Measurements from ENCODE around the gene HDDC3. TPM values are rescaled to one million over a fixed set of nuclear protein-coding genes. Genes with fewer than 3 reads are reported as not detected.
"Not testable (repeated sequence)": the region's sequence is repeated elsewhere in the genome, so short reads cannot be mapped to it uniquely, and the experiment has no call there.

Gene HDDC3
- total RNA-seq, 1 donor from 2014 or later, result 17.1 TPM

DNA sequence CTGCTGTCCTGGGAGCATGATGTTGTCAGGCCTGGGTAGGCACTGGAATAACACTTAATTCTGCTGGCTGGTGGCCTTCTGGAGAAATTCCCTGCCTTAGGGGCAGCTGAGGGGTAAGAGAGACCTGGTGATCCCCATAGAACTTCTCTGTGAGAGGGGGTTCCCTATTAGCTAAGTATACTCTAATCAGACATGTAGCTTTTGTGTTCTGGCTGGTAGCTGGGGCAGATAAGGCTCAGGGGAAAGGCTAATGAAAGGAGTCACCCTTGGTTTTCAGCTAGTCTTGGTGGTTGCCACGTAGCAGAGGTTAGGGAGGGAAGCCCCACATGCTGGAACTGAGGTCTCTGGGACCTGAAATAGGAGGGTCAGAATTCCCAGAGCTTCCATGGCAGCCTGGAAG is 952 bp upstream of the HDDC3 start:
- no peak for DNase-seq (ENCODE audit: low spot score)

DNA sequence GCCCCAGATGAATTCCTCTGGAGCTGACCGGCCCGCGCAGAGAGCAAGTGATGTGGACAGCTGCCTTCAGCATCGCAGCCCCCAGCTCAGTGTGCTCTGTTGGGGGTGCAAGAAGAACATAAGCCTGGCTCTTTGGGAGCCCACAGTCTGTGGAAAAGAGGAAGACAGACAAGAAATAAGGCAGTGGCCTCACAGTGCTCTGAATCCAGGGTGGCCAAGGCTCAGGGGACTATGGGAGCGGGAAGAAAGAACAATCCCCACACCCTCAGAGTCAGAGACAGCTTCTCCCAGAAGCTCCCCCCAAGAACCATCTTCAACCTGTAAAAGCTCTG is 277 bp upstream of the HDDC3 start:
- DNase-seq (ENCODE audit: low spot score), result no peak

DNA sequence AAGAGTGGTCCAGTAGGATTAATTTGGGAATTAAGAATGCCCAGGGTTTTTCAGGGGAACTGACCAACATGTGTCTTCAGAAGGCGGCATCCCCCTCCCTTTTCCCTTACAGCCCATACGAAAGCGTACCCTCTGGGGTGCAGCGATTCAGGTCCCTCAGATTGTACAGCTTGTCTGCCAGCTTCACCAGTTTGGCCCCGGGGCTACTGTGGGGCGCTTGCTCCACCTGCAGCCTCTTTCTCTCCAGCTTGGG is 848 bp downstream of the HDDC3 start:
- DNase-seq (ENCODE audit: low spot score), result no peak

DNA sequence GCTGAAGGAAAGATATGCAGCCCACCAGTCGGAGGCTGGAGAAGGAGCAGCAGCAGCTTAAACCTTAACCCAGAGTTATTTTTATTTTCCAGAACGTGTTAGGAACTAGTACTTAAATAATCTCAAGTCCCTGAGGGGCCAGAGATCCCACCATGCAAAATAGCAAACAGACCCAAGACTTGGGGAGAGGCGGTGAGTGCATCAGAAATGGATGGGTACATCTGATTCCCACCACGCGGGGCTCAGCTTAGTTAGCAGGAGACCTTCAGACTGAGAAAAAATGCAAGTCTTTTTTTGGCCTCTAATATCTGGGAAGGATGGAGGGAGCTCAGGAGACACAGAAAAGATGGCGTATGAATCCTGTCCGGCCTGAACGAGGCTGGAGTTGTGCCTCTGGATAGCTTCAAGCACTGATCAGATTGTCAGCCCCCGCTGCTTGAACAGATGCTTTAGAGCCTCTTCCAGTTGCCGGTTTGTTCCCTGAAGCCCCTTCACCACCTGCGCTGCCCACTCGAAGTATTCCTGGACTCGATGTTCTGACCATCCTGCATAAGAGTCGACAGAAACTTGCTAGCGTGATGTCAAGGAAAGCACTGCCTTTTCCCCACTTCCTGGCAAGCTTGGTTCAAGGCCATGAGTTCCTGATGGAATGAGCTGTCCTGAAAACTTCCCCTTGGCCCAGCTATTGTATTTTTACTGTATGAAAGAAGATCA is 1.3 kb downstream of the HDDC3 start:
- no peak for DNase-seq (ENCODE audit: low spot score)

DNA sequence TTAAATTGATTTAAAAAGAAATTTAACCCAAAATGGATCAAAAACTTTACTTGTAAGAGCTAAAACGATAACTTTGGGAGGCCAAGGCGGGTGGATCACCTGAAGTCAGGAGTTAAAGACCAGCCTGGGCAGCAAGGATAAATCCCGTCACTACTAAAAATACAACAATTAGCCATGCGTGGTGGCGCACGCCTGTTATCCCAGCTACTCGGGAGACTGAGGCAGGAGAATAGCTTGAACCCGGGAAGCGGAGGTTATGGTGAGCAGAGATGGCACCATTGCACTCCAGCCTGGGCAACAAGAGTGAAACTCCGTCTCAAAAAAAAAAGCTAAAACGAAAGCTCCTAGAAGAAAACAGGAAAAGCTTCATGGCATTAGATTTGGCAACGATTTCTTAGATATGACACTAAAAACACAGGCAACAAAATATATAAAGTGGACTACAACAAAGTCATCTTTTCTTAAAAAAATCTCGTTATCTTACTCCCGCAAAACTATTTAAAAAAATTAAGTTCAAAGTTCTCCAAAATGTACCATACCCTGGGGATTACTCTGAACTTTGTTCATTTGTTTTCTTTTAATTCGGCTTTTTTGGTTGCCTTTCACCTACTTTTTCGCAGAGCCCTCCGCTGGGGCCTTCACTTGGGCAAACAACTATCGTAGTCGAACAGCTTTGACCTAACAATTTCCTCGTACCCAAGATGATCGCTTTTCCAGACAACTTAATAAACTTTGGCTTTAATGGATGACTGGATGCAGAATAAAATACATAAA is 2.9 kb downstream of the HDDC3 start:
- no peak for DNase-seq (ENCODE audit: low spot score)

DNA sequence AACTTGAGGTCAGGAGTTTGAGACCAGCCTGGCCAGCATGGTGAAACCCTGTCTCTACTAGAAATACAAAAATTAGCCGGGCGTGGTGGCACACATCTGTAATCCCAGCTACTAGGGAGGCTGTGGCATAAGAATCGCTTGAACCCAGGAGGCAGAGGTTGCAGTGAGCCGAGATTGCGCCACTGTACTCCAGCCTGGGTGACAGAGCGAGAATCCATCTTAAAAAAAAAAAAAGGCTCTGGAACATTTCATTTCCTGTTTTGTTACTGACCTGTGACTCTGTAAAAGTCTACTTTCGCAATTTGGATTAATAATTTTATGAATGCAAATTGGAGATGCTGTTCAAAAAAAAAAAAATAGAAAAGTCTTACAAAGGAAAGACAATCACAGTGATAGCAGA is 4.2 kb downstream of the HDDC3 start:
- not testable (repeated sequence) for DNase-seq (ENCODE audit: low spot score)

DNA sequence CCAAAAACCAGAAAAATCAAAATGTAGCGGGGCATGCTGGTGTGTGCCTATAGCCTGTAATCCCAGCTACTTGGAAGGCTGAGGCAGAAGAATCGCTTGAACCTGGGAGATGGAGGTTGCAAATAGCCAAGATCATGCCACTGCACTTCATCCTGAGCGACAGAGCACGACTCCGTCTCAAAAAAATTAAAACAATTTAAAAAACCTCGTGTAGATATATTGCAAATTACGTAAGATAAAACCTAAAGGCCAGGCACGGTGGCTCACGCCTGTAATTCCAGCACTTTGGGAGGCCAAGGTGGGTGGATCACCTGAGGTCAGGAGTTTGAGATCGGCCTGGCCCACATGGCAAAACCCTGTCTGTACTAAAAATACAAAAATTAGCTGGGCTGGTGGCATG is 5.6 kb downstream of the HDDC3 start:
- DNase-seq (ENCODE audit: low spot score), result not testable (repeated sequence)

DNA sequence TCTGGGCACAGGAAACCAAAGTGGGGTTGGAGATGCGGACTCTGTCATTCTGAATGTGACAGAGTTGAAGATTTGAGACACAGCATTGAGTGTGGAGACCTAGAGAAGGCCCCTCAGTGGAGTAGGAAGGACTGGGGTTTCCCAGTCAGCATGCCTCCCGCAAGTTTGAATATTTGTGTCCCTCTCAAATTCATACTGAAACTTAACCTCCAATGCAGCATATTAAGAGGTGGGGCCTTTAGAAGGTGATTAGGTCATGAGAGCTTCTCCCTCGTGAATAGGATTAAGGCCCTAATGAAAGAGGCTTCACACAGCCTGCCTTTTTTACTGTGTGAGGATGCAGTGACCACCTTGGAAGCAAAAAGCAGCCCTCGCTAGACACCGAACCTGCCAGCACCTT is 8.0 kb downstream of the HDDC3 start:
- DNase-seq (ENCODE audit: low spot score), result no peak

DNA sequence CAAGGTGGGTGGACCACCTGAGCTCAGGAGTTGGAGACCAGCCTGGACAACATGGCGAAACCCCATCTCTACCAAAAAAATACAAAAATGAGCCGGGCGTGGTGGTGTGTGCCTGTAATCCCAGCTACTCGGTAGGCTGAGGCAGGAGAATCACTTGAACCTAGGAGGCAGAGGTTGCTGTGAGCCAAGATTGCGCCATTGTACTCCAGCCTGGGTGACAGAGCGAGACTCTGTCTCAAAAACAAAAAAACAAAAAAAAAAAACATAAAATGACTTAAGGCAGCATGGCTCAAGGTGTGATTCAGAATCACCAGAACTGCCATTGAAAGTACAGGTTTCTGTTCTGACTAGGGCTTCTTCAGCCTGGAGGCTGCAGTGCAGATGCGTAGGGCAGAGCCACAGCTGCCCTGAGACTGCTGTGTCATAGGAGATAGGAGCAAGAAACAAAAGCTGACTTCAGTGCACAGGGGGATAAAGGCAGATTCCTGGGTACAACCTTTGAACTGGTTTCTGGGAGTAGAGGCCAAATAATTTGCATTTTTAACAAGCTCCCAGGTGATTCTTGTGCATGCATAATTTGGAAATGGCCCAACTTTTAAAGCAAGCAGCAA is 9.5 kb downstream of the HDDC3 start:
- not testable (repeated sequence) for DNase-seq (ENCODE audit: low spot score)

DNA sequence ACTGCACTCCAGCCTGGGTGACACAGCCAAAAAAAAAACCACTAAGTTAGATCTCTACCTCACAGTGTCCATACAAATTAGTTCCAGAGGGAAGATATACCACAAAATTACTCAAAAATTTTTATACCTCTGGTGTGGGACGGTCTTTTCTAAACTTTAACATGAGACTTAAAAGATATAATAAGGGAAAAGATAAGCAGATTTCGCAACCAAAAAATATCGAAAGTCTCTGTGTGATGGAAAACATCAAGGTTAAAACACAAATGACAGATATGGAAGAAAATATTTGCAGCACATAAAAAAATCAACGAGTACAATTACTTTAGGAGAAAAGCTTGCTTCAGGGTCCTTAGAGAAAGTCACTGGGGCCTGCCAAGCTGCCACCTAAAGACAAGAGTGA is 10.5 kb downstream of the HDDC3 start:
- DNase-seq (ENCODE audit: low spot score), result no peak

DNA sequence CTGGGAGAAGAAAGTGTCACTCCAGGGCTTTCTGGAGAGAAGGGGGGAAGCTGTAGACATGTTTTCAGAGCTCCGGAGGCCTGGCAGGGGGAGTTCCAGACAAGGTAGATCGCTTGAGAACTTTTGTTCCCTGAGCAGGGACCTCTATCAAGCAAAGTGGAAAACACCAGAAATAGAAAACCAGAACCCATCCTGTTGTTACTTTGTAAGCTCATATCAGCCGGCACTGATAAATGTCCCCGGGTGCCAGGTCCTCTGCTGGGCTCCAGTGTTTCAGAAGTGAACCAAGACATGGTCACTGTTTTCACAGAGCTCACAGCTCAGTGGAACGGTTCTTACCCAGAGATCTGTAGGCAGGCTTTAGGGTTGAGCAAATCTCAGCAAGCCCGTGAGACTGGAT is 13.5 kb downstream of the HDDC3 start:
- no peak for DNase-seq (ENCODE audit: low spot score)

DNA sequence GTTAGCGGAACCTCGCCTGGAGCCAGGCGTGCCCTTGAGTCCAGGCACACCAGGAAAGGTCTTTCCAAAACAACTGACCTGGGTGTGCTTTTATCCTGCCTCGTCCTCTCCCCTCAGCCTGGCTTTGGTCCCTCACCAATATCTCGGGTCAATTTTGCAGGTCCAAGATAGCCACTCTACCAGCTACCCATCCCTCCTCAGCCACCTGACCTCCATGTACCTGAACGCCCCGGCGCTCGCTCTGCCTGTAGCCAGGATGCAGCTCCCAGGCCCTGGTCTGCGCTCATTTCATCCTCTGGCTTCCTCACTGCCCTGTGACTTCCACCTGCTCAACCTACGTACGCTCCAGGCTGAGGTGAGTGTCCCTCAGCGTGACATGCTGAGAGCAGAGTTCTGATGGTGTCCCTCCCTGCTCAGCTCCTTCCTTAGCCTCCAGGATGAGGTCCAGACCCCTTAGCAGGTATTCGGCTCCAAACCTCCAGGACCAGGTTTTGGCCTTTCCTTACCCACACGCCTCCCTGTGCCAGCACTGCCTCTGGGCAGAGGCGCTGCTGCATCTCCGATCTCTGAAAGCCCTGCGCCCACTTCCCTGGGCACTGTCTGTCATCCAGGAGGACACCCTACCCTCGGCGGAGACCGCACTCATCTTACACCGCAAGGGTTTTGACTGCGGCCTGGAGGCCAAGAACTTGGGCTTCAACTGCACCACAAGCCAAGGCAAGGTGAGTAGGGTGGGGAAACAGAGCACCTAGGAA is 14.1 kb downstream of the HDDC3 start:
- DNase-seq (ENCODE audit: low spot score), result no peak

DNA sequence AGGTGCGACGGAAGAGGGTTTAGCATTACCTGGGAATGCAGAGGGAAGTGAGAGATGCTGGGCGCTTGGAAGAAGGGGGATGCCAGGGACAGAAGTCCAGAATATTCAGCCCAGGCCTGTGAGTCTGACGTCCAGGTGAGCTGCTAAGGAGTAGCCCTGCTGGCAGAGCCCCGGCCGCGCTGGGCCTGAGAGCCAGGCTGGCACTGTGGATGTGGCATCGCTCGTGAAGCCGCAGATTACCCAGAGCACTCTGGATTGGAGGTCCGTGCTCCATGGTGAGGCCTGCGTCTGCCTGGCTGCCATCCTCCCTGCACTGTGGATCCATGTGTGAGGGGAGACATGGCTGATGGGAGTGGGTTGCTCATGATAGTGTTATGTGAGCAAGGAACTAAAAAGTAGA is 14.8 kb downstream of the HDDC3 start:
- DNase-seq (ENCODE audit: low spot score), result no peak

DNA sequence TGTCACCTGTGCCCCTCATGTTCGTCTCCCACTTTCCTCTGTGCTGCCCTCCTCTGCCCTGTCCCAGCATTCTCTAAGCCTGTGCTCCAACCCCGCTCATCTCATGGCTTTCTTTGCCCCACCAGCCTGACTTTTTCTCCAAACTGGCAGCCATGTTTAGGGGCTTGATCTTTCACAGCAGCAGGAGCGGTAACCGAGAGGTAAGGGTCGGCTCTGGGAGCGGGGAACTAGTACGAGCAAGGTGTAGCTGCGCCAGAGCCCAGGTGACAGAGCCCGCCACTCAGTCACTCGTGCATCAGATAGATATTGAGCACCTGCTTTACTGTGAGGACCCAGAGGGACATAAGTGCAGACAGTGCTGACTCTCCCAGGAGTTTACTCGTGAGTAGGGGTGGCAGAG is 15.9 kb downstream of the HDDC3 start:
- no peak for DNase-seq (ENCODE audit: low spot score)

DNA sequence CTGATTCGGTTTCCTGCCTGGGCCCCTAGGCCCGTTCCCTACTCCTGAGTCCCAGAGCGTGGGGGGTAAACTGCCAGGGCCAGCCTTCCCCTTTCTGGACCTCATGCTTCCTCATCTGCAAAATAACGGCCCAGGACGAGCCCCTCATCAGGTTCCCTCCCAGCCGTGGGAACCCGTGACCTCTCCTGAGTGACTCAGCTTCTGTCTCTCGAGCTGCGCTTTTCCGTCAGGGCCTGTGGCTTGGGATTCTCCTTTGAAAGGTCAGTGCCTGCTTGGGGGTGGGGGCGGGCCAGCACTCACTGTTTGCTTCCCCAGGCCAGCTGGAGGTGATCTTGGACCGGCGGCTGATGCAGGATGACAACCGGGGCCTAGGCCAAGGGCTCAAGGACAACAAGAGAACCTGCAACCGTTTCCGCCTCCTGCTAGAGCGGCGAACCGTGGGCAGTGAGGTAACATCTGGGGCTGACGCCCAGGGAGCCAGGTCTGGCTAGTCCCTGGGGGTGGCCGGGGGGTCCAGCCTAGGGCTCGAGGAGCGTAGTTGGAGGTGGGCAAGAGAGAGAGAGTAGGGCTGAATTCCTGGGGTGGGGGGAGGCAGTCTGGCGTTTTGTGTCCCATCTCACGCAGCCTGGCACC is 16.4 kb downstream of the HDDC3 start:
- DNase-seq (ENCODE audit: low spot score), result no peak

DNA sequence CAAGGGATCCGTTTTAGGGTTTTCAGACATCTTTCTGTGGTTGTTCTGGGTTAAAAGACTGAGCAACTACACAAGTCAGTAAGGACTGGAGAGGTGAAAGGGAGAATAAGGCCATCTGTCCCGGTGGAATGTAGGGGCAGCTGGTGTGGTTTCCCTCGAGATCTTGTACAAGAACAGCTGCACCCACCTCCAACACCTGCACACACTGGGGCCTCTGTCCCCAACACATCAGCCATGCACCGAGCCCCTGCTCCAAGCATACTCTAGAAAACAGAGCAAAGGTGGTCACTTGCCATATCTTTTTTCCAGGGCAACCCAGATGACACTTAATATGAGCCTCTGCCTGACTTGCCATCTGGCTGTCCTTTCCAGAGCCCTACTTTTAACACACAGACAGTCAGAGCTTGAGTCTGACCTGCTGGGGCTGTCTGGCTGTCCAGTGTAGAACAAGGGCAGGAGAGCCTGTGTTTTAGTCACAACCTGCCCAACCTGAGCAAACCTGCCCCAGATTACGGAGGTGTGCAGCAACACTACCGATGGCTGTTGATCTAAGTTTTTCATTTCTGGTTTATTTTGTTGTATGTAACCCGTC is 17.0 kb downstream of the HDDC3 start:
- DNase-seq (ENCODE audit: low spot score), result no peak

DNA sequence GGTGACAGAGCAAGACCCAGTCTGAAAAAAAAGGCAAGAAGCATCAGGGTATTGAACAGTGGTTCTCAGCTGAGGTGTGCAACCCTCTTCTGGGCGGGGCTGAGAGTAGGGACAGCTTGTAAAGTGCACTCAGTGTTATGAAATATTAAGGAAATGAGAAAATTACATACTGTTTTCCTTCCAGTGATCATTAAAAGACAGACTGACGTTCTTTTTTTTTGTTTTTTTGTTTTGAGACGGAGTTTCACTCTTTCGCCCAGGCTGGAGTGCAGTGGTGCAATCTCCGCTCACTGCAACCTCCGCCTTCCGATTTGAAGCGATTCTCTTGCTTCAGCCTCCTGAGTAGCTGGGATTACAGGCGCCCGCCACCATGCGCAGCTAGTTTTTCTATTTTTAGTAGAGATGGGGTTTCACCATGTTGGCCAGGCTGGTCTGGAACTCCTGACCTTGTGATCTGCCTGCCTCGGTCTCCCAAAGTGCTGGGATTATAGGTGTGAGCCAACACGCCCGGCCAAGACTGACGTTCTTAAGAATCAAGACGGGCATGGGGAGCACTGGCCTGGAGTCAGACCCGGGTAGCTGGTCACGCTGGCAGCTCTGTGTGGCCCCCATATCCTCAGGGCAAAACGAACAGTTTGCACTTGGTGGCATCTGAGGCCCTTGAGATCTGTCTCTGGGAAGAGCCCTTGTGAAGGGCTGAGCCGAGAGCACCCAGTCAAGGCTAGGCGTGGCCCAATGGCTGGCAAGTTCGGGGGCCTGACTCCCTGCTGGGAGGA is 17.9 kb downstream of the HDDC3 start:
- no peak for DNase-seq (ENCODE audit: low spot score)

DNA sequence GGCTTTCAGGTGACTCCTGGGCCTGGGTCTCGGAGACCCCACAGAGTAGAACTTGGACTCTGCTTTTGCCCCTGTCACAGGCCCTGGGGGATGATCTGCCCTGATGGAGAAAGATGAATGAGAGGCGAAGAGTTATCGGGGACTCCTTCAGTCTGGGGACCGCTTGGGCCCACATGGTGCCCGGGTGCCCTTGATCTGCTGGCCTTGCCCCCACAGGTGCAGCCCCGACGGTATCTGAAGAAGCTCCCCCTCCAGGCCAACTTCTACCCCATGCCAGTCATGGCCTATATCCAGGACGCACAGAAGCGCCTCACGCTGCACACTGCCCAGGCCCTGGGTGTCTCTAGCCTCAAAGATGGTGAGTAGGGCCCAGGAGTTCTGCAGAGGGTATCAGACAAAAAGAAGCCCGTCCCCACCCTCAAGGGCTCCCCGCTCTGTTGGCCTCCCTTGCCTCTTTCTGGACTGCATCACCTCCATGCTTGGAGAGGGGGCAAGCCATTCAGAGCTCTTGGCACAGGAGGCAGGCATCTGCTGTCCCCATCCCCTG is 18.9 kb downstream of the HDDC3 start:
- no peak for DNase-seq (ENCODE audit: low spot score)

DNA sequence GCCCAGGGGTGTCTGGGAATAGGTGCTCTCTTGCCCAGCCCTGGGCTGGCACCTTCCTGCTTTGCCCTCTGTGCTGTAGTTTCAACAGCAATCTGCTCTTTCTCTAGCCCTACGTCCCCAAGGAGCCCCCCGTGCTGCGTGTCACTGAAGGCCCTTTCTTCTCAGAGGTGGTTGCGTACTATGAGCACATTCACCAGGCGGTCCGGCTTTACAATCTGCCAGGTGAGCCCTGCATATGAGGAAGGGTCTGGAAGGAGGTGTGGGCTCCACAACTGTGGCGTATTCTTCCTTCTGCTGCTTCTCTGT is 19.6 kb downstream of the HDDC3 start:
- DNase-seq (ENCODE audit: low spot score), result no peak

All from mesenteric fat pad (tissue), 1 donor.